IMR-90 (cell line): ENCODE results near the gene ZBED1. TPM values are rescaled to one million over a fixed set of nuclear protein-coding genes. Genes with fewer than 3 reads are reported as not detected.

Experiments
- ATAC-seq: fragments of 200-7000 bp; cut with Tn5 transposase; 2 replicates; pipeline ENCODE4 v1.9.1; 2020; ENCODE audit warnings: low read depth, mild to moderate bottlenecking, moderate library complexity
- BruUV-seq: library from RNA; stranded (reverse); fragments of 400-500 nt; replicated peaks from 2 replicates; lab custom pipeline; 2021; lab: Mats Ljungman, UMichigan
- CTCF ChIA-PET: fragments of 300-600 bp; formaldehyde crosslinking; extraction: SDS; loops from one replicate; lab custom pipeline; 2021; ENCODE audit warnings: antibody characterized with exemption; lab: Yijun Ruan, JAX
- POLR2A ChIA-PET: fragments of 300-600 bp; sonication (Branson Sonifier 250); formaldehyde crosslinking; loops from one replicate; lab custom pipeline; 2022; ENCODE audit warnings: antibody characterized with exemption; ENCODE audit not compliant: unreplicated experiment; lab: Charles Lee
- DNase-seq: peaks from one replicate; pipeline ENCODE4 v3.0.0; 2013
- H2AFZ ChIP-seq: replicated peaks from 2 replicates; pipeline ENCODE3; 2013; ENCODE audit warnings: low read length, mild to moderate bottlenecking; ENCODE audit not compliant: poor library complexity
- H2AK5ac ChIP-seq: 2 replicates; pipeline ENCODE4 v1.6.1; 2013; ENCODE audit warnings: low read depth, low read length, inconsistent platforms
- H2AK9ac ChIP-seq: replicated peaks from 2 replicates; pipeline ENCODE3; 2013; ENCODE audit warnings: mild to moderate bottlenecking, low read depth, low read length, moderate library complexity; ENCODE audit not compliant: poor library complexity
- H2BK120ac ChIP-seq: 2 replicates; pipeline ENCODE4 v1.6.1; 2013; ENCODE audit warnings: low read depth, low read length, inconsistent platforms
- H2BK15ac ChIP-seq: 3 replicates; pipeline ENCODE4 v1.6.1; 2013; ENCODE audit warnings: low read depth, low read length, inconsistent platforms
- H2BK20ac ChIP-seq: 2 replicates; pipeline ENCODE4 v1.6.1; 2013; ENCODE audit warnings: low read depth, mild to moderate bottlenecking, inconsistent platforms, low read length, moderate library complexity
- H2BK5ac ChIP-seq: 2 replicates; pipeline ENCODE4 v1.6.1; 2013; ENCODE audit warnings: mild to moderate bottlenecking, low read depth, low read length, inconsistent platforms; ENCODE audit not compliant: poor library complexity, severe bottlenecking
- H3K14ac ChIP-seq: replicated peaks from 2 replicates; pipeline ENCODE4 v1.6.1; 2013; ENCODE audit warnings: low read depth, low read length, inconsistent platforms
- H3K18ac ChIP-seq: 2 replicates; pipeline ENCODE4 v1.6.1; 2013; ENCODE audit warnings: low read depth, low read length, control low read depth
- H3K23ac ChIP-seq: 2 replicates; pipeline ENCODE4 v1.6.1; 2013; ENCODE audit warnings: low read depth, low read length, inconsistent platforms
- H3K27ac ChIP-seq: 2 replicates; pipeline ENCODE4 v1.5.1; 2013; ENCODE audit warnings: mild to moderate bottlenecking, control low read depth, low read length; ENCODE audit not compliant: insufficient read depth
- H3K27me3 ChIP-seq: 2 replicates; pipeline ENCODE4 v1.6.1; 2013; ENCODE audit warnings: low read length; ENCODE audit not compliant: control insufficient read depth, insufficient read depth
- H3K36me3 ChIP-seq: 2 replicates; pipeline ENCODE4 v1.6.1; 2013; ENCODE audit warnings: low read length, mixed read lengths; ENCODE audit not compliant: control insufficient read depth, insufficient read depth
- H3K4ac ChIP-seq: 2 replicates; pipeline ENCODE4 v1.6.1; 2013; ENCODE audit warnings: low read depth, low read length, inconsistent platforms
- H3K4me1 ChIP-seq: 2 replicates; pipeline ENCODE4 v1.6.1; 2013; ENCODE audit warnings: low read length, mixed read lengths; ENCODE audit not compliant: control insufficient read depth, insufficient read depth
- H3K4me2 ChIP-seq: 2 replicates; pipeline ENCODE4 v1.6.1; 2013; ENCODE audit warnings: low read depth, mild to moderate bottlenecking, control low read depth, low read length, moderate library complexity
- H3K4me3 ChIP-seq: 2 replicates; pipeline ENCODE4 v1.5.1; 2013; ENCODE audit warnings: low read depth, mild to moderate bottlenecking, control low read depth, low read length, moderate library complexity; ENCODE audit not compliant: insufficient read depth
- H3K56ac ChIP-seq: 2 replicates; pipeline ENCODE4 v1.6.1; 2013; ENCODE audit warnings: low read length, inconsistent platforms; ENCODE audit not compliant: insufficient read depth; ENCODE audit errors: extremely low read depth
- H3K79me1 ChIP-seq, 2 experiments: 2 replicates each; pipeline ENCODE4 v1.6.1; 2013; ENCODE audit warnings: low read length in 2 of 2, inconsistent platforms in 1 of 2, low read depth in 1 of 2
- H3K9ac ChIP-seq: 2 replicates; pipeline ENCODE4 v1.6.1; 2013; ENCODE audit warnings: low read depth, low read length, control low read depth
- H3K9me1 ChIP-seq: 2 replicates; pipeline ENCODE4 v1.6.1; 2013; ENCODE audit warnings: low read length, inconsistent platforms; ENCODE audit not compliant: insufficient read depth
- H3K9me3 ChIP-seq: 2 replicates; pipeline ENCODE4 v1.6.1; 2013; ENCODE audit warnings: low read length; ENCODE audit not compliant: control insufficient read depth, insufficient read depth
- H4K20me1 ChIP-seq: 2 replicates; pipeline ENCODE4 v1.6.1; 2013; ENCODE audit warnings: low read length, inconsistent platforms; ENCODE audit not compliant: insufficient read depth
- H4K5ac ChIP-seq: 2 replicates; pipeline ENCODE4 v1.6.1; 2013; ENCODE audit warnings: mild to moderate bottlenecking, low read depth, low read length, control low read depth
- H4K8ac ChIP-seq, 2 experiments: 2 replicates each; pipeline ENCODE4 v1.6.1; 2013; ENCODE audit warnings: low read depth in 2 of 2, low read length in 2 of 2, control low read depth in 1 of 2, inconsistent platforms in 1 of 2
- H4K91ac ChIP-seq: 2 replicates; pipeline ENCODE4 v1.6.1; 2013; ENCODE audit warnings: low read depth, low read length, inconsistent platforms; ENCODE audit not compliant: insufficient read depth
- BHLHE40 ChIP-seq: fragments of 150-350 bp; IDR thresholded peaks from 2 replicates; pipeline ENCODE4 v1.6.1; 2016; ENCODE audit warnings: mild to moderate bottlenecking, low read depth, low read length
- CEBPB ChIP-seq: IDR thresholded peaks from 2 replicates; pipeline ENCODE4 v1.6.1; 2012; ENCODE audit warnings: low read depth, low read length, improper control_type of control experiment
- CHD1 ChIP-seq: IDR thresholded peaks from 2 replicates; pipeline ENCODE4 v1.6.1; 2012; ENCODE audit warnings: low read depth, low read length, improper control_type of control experiment
- FOS ChIP-seq: fragments of 150-350 bp; IDR thresholded peaks from 2 replicates; pipeline ENCODE4 v1.6.1; 2016; ENCODE audit warnings: low read depth, low read length
- MAFK ChIP-seq: IDR thresholded peaks from 2 replicates; pipeline ENCODE4 v1.6.1; 2012; ENCODE audit warnings: low read depth, low read length, improper control_type of control experiment
- MAZ ChIP-seq: IDR thresholded peaks from 2 replicates; pipeline ENCODE4 v1.6.1; 2012; ENCODE audit warnings: low read depth, mild to moderate bottlenecking, low read length, improper control_type of control experiment, moderate library complexity, borderline replicate concordance
- MXI1 ChIP-seq: IDR thresholded peaks from 2 replicates; pipeline ENCODE4 v1.6.1; 2012; ENCODE audit warnings: low read depth, mild to moderate bottlenecking, low read length, moderate library complexity, borderline replicate concordance
- NFE2L2 ChIP-seq: fragments of 150-350 bp; IDR thresholded peaks from 2 replicates; pipeline ENCODE4 v1.6.1; 2016; ENCODE audit warnings: low read depth, mild to moderate bottlenecking, low read length
- POLR2A ChIP-seq: IDR thresholded peaks from 2 replicates; pipeline ENCODE4 v1.6.1; 2012; ENCODE audit warnings: mild to moderate bottlenecking, low read depth, low read length
- RAD21 ChIP-seq: IDR thresholded peaks from 2 replicates; pipeline ENCODE4 v1.6.1; 2012; ENCODE audit warnings: low read length, improper control_type of control experiment
- RCOR1 ChIP-seq: IDR thresholded peaks from 2 replicates; pipeline ENCODE4 v1.6.1; 2012; ENCODE audit warnings: mild to moderate bottlenecking, low read length, improper control_type of control experiment; ENCODE audit not compliant: insufficient replicate concordance
- RFX5 ChIP-seq: IDR thresholded peaks from 2 replicates; pipeline ENCODE4 v1.8.0; 2012; ENCODE audit warnings: low read depth, mild to moderate bottlenecking, low read length, moderate library complexity
- SMC3 ChIP-seq: fragments of 150-350 bp; IDR thresholded peaks from 2 replicates; pipeline ENCODE4 v1.6.1; 2016; ENCODE audit warnings: low read depth, mild to moderate bottlenecking, antibody characterized with exemption, low read length, moderate library complexity
- WGBS, 2 experiments: methylation state at CpG; one replicate each; pipeline versions ENCODE4 v1.1.5 to v1.1.7; 2013; ENCODE audit warnings: missing lambda C conversion rate in 2 of 2; ENCODE audit not compliant: insufficient read length in 1 of 2; ENCODE audit errors: extremely low coverage in 2 of 2; 5-methylcytosine and 5-hydroxymethylcytosine counted together
- dilution Hi-C: fragments of 300-500 bp; cut with HindIII; formaldehyde crosslinking; loops from one replicate; pipeline ENCODE4 v1.14.3; 2018; ENCODE audit warnings: low sequenced_read_pairs; ENCODE audit not compliant: unreplicated experiment
- in situ Hi-C: fragments of 300-500 bp; cut with MboI; formaldehyde crosslinking; loops from 3 replicates; pipeline ENCODE4 v1.14.3; 2019; ENCODE audit warnings: low sequenced_read_pairs, inconsistent platforms, mixed read lengths
- intact Hi-C: fragments of 100-400 bp; cut with micrococcal nuclease; formaldehyde crosslinking; loops from 2 replicates; pipeline ENCODE4 v1.10.0; 2022
- polyA plus RNA-seq, 3 experiments: library from polyadenylated mRNA; depleted of rRNA; stranded (reverse); fragments of >200 nt; gene quantifications; 2 replicates each; pipeline ENCODE4 v1.2.3, GENCODE V29; 2012; ENCODE audit warnings: low replicate concordance in 1 of 3
- total RNA-seq: library from RNA; depleted of rRNA; stranded (reverse); fragments of >200 nt; gene quantifications from 2 replicates; pipeline ENCODE4 v1.2.3, GENCODE V29; 2012
- TF ChIP-seq, protein P1 (sequence below): fragments of 150-350 bp; IDR thresholded peaks from 2 replicates; pipeline ENCODE4 v1.6.1; 2017; ENCODE audit warnings: mild to moderate bottlenecking, antibody characterized with exemption, low read length, low read depth
- TF ChIP-seq, protein P2 (sequence below): conservative IDR thresholded peaks from 2 replicates; pipeline ENCODE4 v1.5.1; 2012; ENCODE audit warnings: mild to moderate bottlenecking, low read depth, low read length, improper control_type of control experiment
- TF ChIP-seq, protein P3 (sequence below): fragments of 150-350 bp; IDR thresholded peaks from 2 replicates; pipeline ENCODE4 v1.6.1; 2016; ENCODE audit warnings: low read depth, mild to moderate bottlenecking, low read length, moderate library complexity, borderline replicate concordance

Gene ZBED1
- total and polyA plus RNA-seq, 2 of the 4 experiments (the other 2 are of a cell fraction), result 13.1 to 21.5 TPM

DNA sequence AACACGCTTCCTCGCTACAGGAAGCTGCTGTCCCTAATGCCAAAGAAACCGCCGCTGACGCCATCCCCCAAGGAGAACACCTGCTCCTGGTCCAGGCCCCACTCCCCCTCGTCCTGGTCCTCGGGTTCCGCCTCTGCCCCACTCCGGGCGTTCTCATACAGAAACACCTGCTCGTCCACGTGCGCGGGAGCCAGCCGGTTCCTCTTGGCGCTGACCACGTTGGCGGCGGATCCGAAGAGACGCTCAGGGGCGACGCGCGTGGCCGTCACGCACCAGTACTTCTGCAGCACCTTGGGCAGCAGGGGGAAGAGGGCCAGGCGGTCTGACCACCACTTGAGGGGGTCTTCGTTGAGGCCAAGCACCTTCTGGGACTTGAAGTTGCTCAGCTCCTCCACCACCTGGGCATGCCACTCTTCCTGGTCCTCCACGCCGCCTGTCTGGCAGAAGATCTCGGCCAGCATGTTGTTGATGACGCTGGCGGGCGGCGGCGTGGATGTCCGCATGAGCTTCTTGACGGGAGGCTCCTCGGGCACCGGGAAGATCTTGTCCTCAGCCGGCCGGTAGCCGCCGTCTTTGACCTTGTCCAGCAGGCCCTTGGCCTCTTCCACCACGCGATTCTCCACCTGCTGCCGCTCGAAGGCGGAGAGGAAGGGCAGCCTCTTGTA is 12.0 kb downstream of the ZBED1 start:
- H2AK9ac ChIP-seq, result peak overlapping the region; percentile 63
- dilution Hi-C loops, result no loop called here
- peaks cover 3% of the 10 kb centered on the region for H3K9me1 ChIP-seq
- H4K20me1 ChIP-seq, result peaks cover 22% of the 10 kb centered on the region
- no peak overlapping the region for H4K8ac ChIP-seq
- no peaks in the 10 kb centered on the region for H3K9me3 ChIP-seq
- H2BK5ac ChIP-seq, result no peak overlapping the region
- no peak overlapping the region for H3K9ac ChIP-seq
- BruUV-seq, result no TSS peak
- H2BK15ac ChIP-seq, result no peak overlapping the region
- H3K14ac ChIP-seq, result no peak overlapping the region
- TF ChIP-seq CEBPB (no peak), MAFK (no peak), BHLHE40 (no peak), MAZ (no peak), POLR2A (no peak), MXI1 (no peak), CHD1 (no peak), RCOR1 (no peak), SMC3 (no peak), FOS (no peak), RFX5 (no peak), NFE2L2 (no peak), RAD21 (no peak)
- TF ChIP-seq, protein P1, sequence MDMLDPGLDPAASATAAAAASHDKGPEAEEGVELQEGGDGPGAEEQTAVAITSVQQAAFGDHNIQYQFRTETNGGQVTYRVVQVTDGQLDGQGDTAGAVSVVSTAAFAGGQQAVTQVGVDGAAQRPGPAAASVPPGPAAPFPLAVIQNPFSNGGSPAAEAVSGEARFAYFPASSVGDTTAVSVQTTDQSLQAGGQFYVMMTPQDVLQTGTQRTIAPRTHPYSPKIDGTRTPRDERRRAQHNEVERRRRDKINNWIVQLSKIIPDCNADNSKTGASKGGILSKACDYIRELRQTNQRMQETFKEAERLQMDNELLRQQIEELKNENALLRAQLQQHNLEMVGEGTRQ, result no peak
- TF ChIP-seq, protein P2, sequence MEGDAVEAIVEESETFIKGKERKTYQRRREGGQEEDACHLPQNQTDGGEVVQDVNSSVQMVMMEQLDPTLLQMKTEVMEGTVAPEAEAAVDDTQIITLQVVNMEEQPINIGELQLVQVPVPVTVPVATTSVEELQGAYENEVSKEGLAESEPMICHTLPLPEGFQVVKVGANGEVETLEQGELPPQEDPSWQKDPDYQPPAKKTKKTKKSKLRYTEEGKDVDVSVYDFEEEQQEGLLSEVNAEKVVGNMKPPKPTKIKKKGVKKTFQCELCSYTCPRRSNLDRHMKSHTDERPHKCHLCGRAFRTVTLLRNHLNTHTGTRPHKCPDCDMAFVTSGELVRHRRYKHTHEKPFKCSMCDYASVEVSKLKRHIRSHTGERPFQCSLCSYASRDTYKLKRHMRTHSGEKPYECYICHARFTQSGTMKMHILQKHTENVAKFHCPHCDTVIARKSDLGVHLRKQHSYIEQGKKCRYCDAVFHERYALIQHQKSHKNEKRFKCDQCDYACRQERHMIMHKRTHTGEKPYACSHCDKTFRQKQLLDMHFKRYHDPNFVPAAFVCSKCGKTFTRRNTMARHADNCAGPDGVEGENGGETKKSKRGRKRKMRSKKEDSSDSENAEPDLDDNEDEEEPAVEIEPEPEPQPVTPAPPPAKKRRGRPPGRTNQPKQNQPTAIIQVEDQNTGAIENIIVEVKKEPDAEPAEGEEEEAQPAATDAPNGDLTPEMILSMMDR, result no peak
- TF ChIP-seq, protein P3, sequence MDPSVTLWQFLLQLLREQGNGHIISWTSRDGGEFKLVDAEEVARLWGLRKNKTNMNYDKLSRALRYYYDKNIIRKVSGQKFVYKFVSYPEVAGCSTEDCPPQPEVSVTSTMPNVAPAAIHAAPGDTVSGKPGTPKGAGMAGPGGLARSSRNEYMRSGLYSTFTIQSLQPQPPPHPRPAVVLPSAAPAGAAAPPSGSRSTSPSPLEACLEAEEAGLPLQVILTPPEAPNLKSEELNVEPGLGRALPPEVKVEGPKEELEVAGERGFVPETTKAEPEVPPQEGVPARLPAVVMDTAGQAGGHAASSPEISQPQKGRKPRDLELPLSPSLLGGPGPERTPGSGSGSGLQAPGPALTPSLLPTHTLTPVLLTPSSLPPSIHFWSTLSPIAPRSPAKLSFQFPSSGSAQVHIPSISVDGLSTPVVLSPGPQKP, result no peak
- peaks cover 11% of the 10 kb centered on the region for H3K4me1 ChIP-seq
- DNase-seq, result no peak
- no peak overlapping the region for H2BK20ac ChIP-seq
- WGBS, 2 experiments, result 98% methylated on average over 23 of the region's 50 CpGs; no CpG with 5 or more reads in 1 of the 2 experiments
- in situ Hi-C loops, result no loop called here
- ChIA-PET CTCF (no interaction called here), POLR2A (no interaction called here)
- H3K79me1 ChIP-seq, result peaks cover 14 to 67% of the 10 kb centered on the region in 2 experiments
- intact Hi-C loops, result no loop called here
- H2BK120ac ChIP-seq, result no peak overlapping the region
- peaks cover 51% of the 10 kb centered on the region for H3K36me3 ChIP-seq
- H4K91ac ChIP-seq, result no peak overlapping the region
- H3K27ac ChIP-seq, result no peak overlapping the region
- no peak overlapping the region for H3K4me2 ChIP-seq
- H2AK5ac ChIP-seq, result no peak overlapping the region
- no peak overlapping the region for H3K23ac ChIP-seq
- H3K18ac ChIP-seq, result no peak overlapping the region
- no peak overlapping the region for H3K4me3 ChIP-seq
- no peak overlapping the region for H3K4ac ChIP-seq
- H3K27me3 ChIP-seq, result no peaks in the 10 kb centered on the region
- no peak overlapping the region for H3K56ac ChIP-seq
- ATAC-seq, result no peak
- H2AFZ ChIP-seq, result no peak overlapping the region
- no peak overlapping the region for H4K5ac ChIP-seq
